Endothelial cell of umbilical vein (primary cell): ENCODE measurements around the gene GPATCH2. TPM values are rescaled to one million over a fixed set of nuclear protein-coding genes. Genes with fewer than 3 reads are reported as not detected.
A peak's percentile ranks its signal among the peaks of the same experiment; 100 is the strongest.

Experiments
- BruUV-seq: library from RNA; stranded (reverse); fragments of 400-500 nt; replicated peaks from 2 replicates; lab custom pipeline; 2021; lab: Mats Ljungman, UMichigan
- CTCF ChIA-PET: fragments of 300-600, 350-600 bp; sonication (Branson Sonifier 250); formaldehyde crosslinking; loops from one replicate; lab custom pipeline; 2021; ENCODE audit warnings: antibody characterized with exemption, inconsistent platforms; lab: Charles Lee
- POLR2A ChIA-PET: fragments of 300-600, 350-600 bp; sonication (Branson Sonifier 250); formaldehyde crosslinking; loops from one replicate; lab custom pipeline; 2021; ENCODE audit warnings: antibody characterized with exemption, inconsistent platforms; lab: Charles Lee
- DNase-seq: peaks from one replicate; pipeline ENCODE4 v3.0.0-alpha.2; 2011; ENCODE audit warnings: low read depth, low spot score
- FAIRE-seq: peaks from 2 replicates; lab custom pipeline; 2011; peaks lifted over from hg19 to GRCh38; lab: Jason Lieb, UNC
- H2AFZ ChIP-seq: 2 replicates; pipeline ENCODE4 v1.6.0; 2012; ENCODE audit warnings: low read depth, low read length, control low read depth, inconsistent platforms
- H3K27ac ChIP-seq: 2 replicates; pipeline ENCODE4 v1.5.1; 2011; ENCODE audit warnings: low read depth, mild to moderate bottlenecking, control low read depth, low read length, moderate library complexity; ENCODE audit not compliant: insufficient read depth
- H3K27me3 ChIP-seq, 2 experiments: 2 replicates each; pipeline versions ENCODE4 v1.6.0 to v1.6.1; 2011; ENCODE audit warnings: low read length in 2 of 2, mixed read lengths in 1 of 2; ENCODE audit not compliant: control insufficient read depth in 2 of 2, insufficient read depth in 2 of 2
- H3K36me3 ChIP-seq, 2 experiments: 2 replicates in 1 of 2; 3 replicates in 1 of 2; pipeline ENCODE4 v1.5.1; 2011; ENCODE audit warnings: low read length in 2 of 2, mild to moderate bottlenecking in 1 of 2, moderate library complexity in 1 of 2; ENCODE audit not compliant: control insufficient read depth in 2 of 2, insufficient read depth in 2 of 2; ENCODE audit errors: extremely low read depth in 1 of 2
- H3K4me1 ChIP-seq: 3 replicates; pipeline ENCODE4 v1.5.1; 2011; ENCODE audit warnings: mild to moderate bottlenecking, low read length; ENCODE audit not compliant: control insufficient read depth, insufficient read depth; ENCODE audit errors: extremely low read depth
- H3K4me2 ChIP-seq: 2 replicates; pipeline ENCODE4 v1.6.1; 2011; ENCODE audit warnings: low read length, control low read depth, mixed read lengths; ENCODE audit not compliant: insufficient read depth
- H3K4me3 ChIP-seq, 3 experiments: fragments of 200-600 bp in 1 of 3; sonication (generic), shearing (Covaris generic) in 1 of 3; replicated peaks in 1 of 3; 2 replicates each; pipeline ENCODE4 v1.5.1; 2011 to 2016; ENCODE audit warnings: control low read depth in 3 of 3, low read length in 3 of 3, mild to moderate bottlenecking in 2 of 3, inconsistent platforms in 1 of 3, low read depth in 1 of 3, moderate library complexity in 1 of 3; ENCODE audit not compliant: insufficient read depth in 1 of 3
- H3K79me2 ChIP-seq: 2 replicates; pipeline ENCODE4 v1.6.0; 2012; ENCODE audit warnings: low read length, inconsistent platforms; ENCODE audit not compliant: control insufficient read depth, insufficient read depth
- H3K9ac ChIP-seq: replicated peaks from 2 replicates; pipeline ENCODE3; 2011; ENCODE audit warnings: low read length, control low read depth; ENCODE audit not compliant: insufficient read depth; ENCODE audit errors: extremely low read depth
- H3K9me1 ChIP-seq: replicated peaks from 3 replicates; pipeline ENCODE4 v1.6.0; 2011; ENCODE audit warnings: mild to moderate bottlenecking, low read length; ENCODE audit not compliant: control insufficient read depth, insufficient read depth; ENCODE audit errors: extremely low read depth
- H3K9me3 ChIP-seq: replicated peaks from 2 replicates; pipeline ENCODE4 v1.5.1; 2012; ENCODE audit warnings: low read length, inconsistent platforms; ENCODE audit not compliant: control insufficient read depth, insufficient read depth
- H4K20me1 ChIP-seq: replicated peaks from 2 replicates; pipeline ENCODE3; 2011; ENCODE audit warnings: mild to moderate bottlenecking, low read length; ENCODE audit not compliant: control insufficient read depth, insufficient read depth; ENCODE audit errors: extremely low read depth
- CTCF ChIP-seq, 2 donors: IDR thresholded peaks; 1 replicate in 1 of 2; 2 replicates in 1 of 2; pipeline ENCODE4 v1.5.1; 2011; ENCODE audit warnings: low read length in 2 of 2, mild to moderate bottlenecking in 2 of 2, moderate library complexity in 2 of 2, control low read depth in 1 of 2, inconsistent platforms in 1 of 2, low read depth in 1 of 2; ENCODE audit not compliant: insufficient read depth in 1 of 2; ENCODE audit errors: extremely low read depth in 1 of 2
- EZH2 ChIP-seq: IDR thresholded peaks from 2 replicates; pipeline ENCODE4 v1.6.1; 2012; ENCODE audit warnings: borderline replicate concordance, low read depth, mild to moderate bottlenecking, moderate library complexity, low read length, inconsistent platforms; ENCODE audit not compliant: severe bottlenecking
- FOS ChIP-seq: IDR thresholded peaks from 2 replicates; pipeline ENCODE4 v1.6.1; 2011; ENCODE audit warnings: mild to moderate bottlenecking, low read length, moderate library complexity, borderline replicate concordance; ENCODE audit not compliant: insufficient read depth
- GATA2 ChIP-seq: IDR thresholded peaks from 2 replicates; pipeline ENCODE4 v1.7.0; 2011; ENCODE audit warnings: low read depth, mild to moderate bottlenecking, moderate library complexity, mixed read lengths, low read length; ENCODE audit not compliant: insufficient read length, insufficient read depth
- JUN ChIP-seq: IDR thresholded peaks from 2 replicates; pipeline ENCODE4 v1.6.1; 2011; ENCODE audit warnings: borderline replicate concordance, low read depth; ENCODE audit not compliant: insufficient read length, insufficient read depth
- MAX ChIP-seq: IDR thresholded peaks from 2 replicates; pipeline ENCODE4 v1.6.1; 2011; ENCODE audit not compliant: insufficient read depth, insufficient read length
- MYC ChIP-seq: IDR thresholded peaks from one replicate; pipeline ENCODE4 v1.6.1; 2011; ENCODE audit warnings: mild to moderate bottlenecking, low read depth, low read length
- POLR2A ChIP-seq: IDR thresholded peaks from 2 replicates; pipeline ENCODE4 v1.6.1; 2012; ENCODE audit warnings: low read depth, mild to moderate bottlenecking, control low read depth, low read length
- POLR2AphosphoS5 ChIP-seq: IDR thresholded peaks from 2 replicates; pipeline ENCODE4 v1.6.1; 2012; ENCODE audit warnings: low read depth, mild to moderate bottlenecking, control low read depth, low read length, moderate library complexity; ENCODE audit not compliant: insufficient read depth
- dilution Hi-C: fragments of 300-500 bp; cut with MboI; formaldehyde crosslinking; loops from one replicate; pipeline ENCODE4 v1.15.0; 2019; ENCODE audit warnings: low sequenced_read_pairs; ENCODE audit not compliant: extremely low pct_ligation_motif_present
- intact Hi-C: fragments of 100-400 bp; cut with micrococcal nuclease; formaldehyde crosslinking; loops from one replicate; pipeline ENCODE4 v1.10.0; 2022
- polyA plus RNA-seq, 4 experiments: library from polyadenylated mRNA; depleted of rRNA in 3 of 4; stranded (reverse) in 3 of 4; unstranded in 1 of 4; fragments of >200 nt; gene quantifications; 2 replicates each; pipeline versions ENCODE4 v1.2.1 to v1.2.3, GENCODE V29; 2011 to 2012; ENCODE audit warnings: missing spikeins in 1 of 4
- total RNA-seq: library from RNA; stranded (reverse); gene quantifications from 2 replicates; pipeline ENCODE4 v1.2.3, GENCODE V29; 2021

GPATCH2 gene
- total and polyA plus RNA-seq, 2 donors (not counting 3 experiments of a cell fraction or from before 2014, with no cell fraction given): 3.3 to 15.6 TPM

DNA sequence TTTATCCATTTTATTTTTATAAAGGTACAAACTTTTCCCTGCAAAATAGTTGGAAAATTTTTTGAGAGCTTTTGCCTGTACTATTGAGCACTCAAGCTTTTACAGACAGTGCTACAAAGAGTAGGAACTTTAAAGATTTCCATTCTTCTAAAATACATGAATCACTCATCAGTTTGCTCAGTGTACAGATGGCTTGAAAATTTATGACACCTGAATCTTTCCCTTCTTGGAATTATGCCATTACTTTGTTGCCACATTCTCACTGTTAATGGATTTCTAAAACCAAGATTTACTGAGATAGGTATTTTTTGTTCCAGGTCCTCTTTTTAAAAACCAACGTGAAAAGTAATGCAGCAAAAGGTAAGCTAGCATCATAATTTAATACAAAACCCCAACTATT is 76.0 kb downstream of the GPATCH2 start:
- ChIA-PET POLR2A (no interaction called here), CTCF (no interaction called here)
- no peaks in the 10 kb centered on the region for H4K20me1 ChIP-seq
- no peak overlapping the region for H3K9ac ChIP-seq
- FAIRE-seq (no peak), DNase-seq (peak; percentile 13)
- no peaks in the 10 kb centered on the region for H3K27me3 ChIP-seq
- dilution Hi-C loops (no loop called here), intact Hi-C loops (no loop called here)
- no peak for TF ChIP-seq POLR2AphosphoS5
- TF ChIP-seq GATA2: no peak
- TF ChIP-seq MAX: no peak
- TF ChIP-seq MYC: no peak
- no peak for TF ChIP-seq EZH2
- no peak for TF ChIP-seq JUN
- TF ChIP-seq POLR2A: no peak
- TF ChIP-seq FOS: no peak
- TF ChIP-seq CTCF (IDR thresholded peaks at IDR 0.05; ENCODE audit: extremely low read depth in 1 of 2, insufficient read depth in 1 of 2, low read depth in 1 of 2, low read length in 2 of 2): no peak
- no peak overlapping the region for H3K4me3 ChIP-seq
- no peaks in the 10 kb centered on the region for H3K9me1 ChIP-seq
- no peak overlapping the region for H3K4me2 ChIP-seq
- H3K9me3 ChIP-seq: no peaks in the 10 kb centered on the region
- no peak overlapping the region for H3K27ac ChIP-seq
- H3K4me1 ChIP-seq: no peaks in the 10 kb centered on the region
- BruUV-seq: no TSS peak
- no peak overlapping the region for H2AFZ ChIP-seq
- no peaks in the 10 kb centered on the region for H3K36me3 ChIP-seq
- no peaks in the 10 kb centered on the region for H3K79me2 ChIP-seq
